ENCODE measurements around the gene TTPAL.
"Not testable (repeated sequence)": the region's sequence is repeated elsewhere in the genome, so short reads cannot be mapped to it uniquely, and the experiment has no call there.

Gene TTPAL

GRCh38 chr20:44470327-44470726, 5.3 kb upstream of the TTPAL start:
- no peak for FAIRE-seq

- FAIRE-seq: no peak
These were observed 4.2 kb upstream of the TTPAL start for GRCh38 chr20:44471481-44471882.

DNA sequence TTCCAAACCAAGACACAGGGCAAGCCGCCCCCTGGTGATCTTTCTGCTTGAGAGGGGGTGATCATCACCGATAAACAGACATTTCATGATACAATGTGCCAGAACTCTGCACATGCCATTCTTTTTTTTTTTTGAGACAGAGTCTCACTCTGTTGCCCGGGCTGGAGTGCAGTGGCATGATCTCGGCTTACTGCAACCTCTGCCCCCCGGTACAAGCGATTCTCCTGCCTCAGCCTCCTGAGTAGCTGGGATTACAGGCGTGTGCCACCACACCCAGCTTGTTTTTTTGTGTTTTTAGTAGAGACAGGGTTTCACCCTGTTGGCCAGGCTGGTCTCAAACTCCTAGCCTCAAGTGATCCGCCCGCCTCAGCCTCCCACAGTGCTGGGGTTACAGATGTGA, 3.4 kb upstream of the TTPAL start:
- FAIRE-seq: not testable (repeated sequence)

DNA sequence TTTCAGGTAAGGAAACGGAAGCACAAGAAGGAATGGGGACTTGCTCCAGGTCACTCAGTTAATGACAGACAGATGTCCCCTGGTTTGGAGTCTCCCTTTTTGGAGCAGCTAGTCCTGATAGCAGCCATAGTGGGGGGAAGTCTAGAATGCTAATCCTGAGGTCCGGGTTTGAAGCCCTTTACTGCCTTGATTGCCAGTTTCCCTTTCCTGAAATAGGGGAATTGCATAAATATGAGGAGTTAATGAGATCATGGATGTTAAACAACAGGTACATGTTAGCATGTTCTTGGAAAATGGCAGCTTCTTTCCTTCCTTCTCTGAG, 341 bp upstream of the TTPAL start:
- FAIRE-seq: no peak

DNA sequence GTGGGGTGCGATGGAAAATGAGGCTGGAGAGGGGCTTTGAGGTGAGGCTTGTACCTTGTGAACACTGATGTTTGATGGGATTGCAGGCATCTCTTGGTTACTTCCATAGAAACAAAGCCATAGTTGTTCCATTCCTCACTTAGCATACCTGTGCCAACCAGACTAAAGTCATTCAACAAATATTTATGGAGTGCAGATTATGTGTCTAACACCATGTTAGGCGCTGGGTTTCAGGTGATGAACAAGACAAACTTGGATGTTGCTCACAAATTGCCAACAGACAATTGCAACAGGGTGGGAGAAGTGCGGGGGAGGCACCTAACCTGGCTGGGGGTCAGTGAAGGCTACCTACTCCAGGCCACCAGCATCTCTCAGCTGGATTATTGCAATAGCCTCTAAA, 1.5 kb downstream of the TTPAL start:
- FAIRE-seq: no peak

DNA sequence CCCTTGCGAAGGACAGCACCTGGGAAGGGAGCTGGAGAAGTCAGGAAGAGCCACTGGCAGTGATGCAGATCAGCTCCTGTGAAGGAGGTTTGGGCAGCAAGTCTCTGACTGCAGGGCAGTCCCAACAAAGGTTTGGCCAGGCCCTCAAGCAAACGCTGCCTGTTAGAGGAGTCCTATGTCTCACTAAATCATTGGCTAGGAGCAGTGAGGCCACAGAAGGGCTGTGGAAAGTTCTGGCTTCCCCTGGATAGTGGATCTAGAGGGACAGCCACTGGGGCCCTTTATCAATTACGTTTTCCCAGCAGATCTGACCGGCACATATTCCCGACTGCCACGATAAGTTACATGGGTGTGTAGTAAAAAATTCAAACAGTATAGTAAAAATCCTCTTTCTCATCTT, 2.5 kb downstream of the TTPAL start:
- no peak for FAIRE-seq

- FAIRE-seq: no peak
These were observed 4.0 kb downstream of the TTPAL start for GRCh38 chr20:44479643-44480042.

- no peak for FAIRE-seq
These were observed 4.4 kb downstream of the TTPAL start for GRCh38 chr20:44480097-44480496.

- FAIRE-seq: no peak
These were observed 6.2 kb downstream of the TTPAL start for GRCh38 chr20:44481719-44482416.

GRCh38 chr20:44483112-44483511, 7.4 kb downstream of the TTPAL start:
- FAIRE-seq: no peak

DNA sequence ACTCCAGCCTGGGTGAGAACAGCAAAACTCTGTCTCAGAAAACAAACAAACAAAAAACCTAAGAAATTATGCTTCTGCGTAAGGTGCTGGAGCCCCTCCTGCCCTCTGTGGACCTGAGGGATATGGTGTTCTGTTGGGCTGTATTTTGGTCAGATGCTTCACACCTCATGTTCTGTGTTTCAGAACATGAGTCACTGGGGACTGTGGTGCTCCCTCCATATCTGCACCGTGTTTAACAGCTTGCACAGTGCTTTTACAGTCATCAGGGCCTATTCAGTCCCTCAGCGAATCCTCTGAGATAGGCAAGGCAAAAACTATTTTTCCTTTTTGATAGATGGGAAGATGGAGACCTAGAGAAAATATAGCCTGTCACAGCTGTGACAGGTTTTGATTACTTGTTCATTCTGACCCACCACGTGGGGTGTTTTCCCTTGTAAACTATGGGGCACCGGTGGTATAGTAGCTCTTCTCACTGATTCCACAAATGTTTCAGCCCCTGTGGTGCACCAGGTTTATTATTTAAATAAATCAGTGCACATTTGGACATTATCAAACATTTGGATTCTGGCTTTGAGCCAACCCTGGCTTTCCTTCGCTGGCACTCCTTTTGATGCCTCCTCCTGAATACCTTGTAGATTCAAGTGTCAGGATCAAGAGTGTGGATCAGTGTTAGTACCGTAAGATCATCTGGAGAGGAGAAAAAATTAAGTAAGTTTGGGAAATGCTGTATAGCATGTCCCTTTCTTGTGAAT, 9.6 kb downstream of the TTPAL start:
- FAIRE-seq: no peak

DNA sequence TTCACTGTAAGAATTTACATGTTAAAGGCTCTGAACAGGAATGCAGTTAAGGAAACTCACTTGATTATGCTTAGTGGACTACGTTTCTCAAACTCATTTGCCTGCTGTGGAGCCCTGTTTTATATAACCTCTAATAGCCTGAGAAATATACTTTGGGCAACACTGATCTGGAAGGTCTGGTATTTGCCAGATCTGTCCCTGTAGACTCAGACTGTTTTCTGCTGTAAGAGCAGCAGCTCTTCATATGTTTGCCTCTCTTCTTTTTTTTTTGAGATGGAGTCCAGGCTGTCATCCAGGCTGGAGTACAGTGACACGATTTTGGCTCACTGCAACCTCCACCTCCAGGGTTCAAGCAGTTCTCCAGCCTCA, 10.1 kb downstream of the TTPAL start:
- no peak for FAIRE-seq

- no peak for FAIRE-seq
These were observed 12.9 kb downstream of the TTPAL start for GRCh38 chr20:44488551-44488950.

DNA sequence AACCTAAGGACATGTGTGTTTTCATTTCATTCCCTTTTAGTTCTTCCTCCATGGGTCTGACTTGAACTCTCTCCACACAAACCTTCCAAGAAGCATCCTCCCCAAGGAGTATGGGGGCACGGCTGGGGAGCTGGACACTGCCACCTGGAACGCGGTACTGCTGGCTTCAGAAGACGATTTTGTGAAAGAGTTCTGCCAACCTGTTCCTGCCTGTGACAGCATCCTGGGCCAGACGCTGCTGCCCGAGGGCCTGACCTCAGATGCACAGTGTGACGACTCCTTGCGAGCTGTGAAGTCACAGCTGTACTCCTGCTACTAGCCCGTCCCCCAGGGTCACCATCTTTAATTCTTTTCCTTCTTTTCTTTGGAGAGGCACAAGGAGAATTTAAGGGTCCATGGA, 13.5 kb downstream of the TTPAL start:
- no peak for FAIRE-seq

DNA sequence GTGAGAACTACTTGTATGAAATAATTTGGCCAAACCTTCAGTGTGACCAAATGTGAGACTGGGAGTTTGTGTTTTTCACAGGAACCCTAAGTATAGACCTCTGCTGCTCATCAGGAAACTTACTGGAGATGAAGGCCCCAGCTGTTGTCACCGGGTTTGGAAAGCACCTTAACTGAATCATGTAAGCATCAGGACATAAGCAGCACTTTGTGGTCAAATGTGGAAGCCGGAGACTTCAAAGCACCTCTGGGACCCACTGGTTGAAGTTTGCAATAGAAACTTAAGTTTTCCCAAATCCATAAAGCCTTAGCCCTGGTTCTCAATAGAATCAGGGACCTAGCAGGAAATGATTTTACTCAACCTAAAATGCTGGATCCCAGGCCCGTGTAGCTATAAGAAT, 14.3 kb downstream of the TTPAL start:
- no peak for FAIRE-seq

DNA sequence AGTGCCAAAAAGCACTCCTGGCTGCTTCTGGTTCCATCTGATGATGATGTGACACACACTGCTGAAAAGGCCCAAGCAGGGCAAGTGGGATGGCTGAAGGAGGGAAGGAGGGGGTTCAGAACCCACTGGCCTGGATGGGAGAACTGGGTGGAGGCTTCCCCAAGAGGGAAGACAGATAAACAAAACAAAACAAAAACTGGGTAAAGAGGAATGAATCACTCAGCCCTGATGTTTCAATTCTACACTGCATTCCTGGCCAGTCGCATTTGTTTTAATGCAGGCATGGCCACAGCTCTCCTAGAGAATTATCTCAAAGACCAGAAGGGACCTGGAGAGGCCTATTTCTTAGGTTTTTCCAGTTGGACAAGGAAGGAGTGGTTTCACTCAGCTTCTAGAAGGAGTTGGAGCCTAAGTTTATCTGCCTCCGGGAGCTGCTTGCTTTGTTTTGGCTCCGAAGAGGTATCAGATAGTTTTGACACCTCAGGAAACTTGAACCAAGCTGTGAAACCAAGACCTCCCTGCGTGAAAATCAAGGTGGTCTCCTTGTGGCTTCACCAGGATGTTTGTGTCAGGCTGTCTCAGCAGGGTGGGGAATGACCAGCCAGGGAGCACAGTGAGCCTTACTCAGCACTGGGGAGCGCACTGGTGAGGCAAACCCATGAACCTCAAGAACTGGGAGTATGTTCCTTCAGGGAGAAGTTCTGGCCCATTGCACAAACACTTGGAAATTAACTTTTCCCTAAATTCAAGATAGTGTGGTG, 16.1 kb downstream of the TTPAL start:
- no peak for FAIRE-seq

DNA sequence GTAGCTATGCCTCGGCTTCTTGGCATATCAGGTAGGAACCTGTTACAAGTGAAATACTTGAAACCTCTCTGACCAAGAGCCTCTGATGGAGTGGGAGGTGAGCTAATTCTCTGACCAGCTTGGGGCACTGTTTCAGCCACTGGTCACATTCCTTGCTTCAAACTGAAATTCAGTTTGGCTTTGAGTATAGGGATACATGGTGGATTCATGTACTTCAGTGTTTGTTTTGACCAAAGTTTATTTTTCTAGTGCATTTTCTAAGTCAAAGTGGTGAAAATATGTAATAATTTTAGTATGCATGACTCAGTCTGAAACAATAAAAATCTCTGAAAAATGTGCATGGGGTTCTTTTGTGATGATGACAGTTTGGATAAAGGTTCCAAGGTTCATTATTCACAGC, 18.6 kb downstream of the TTPAL start:
- FAIRE-seq: no peak

GRCh38 chr20:44494681-44495080, 19.0 kb downstream of the TTPAL start:
- no peak for FAIRE-seq

DNA sequence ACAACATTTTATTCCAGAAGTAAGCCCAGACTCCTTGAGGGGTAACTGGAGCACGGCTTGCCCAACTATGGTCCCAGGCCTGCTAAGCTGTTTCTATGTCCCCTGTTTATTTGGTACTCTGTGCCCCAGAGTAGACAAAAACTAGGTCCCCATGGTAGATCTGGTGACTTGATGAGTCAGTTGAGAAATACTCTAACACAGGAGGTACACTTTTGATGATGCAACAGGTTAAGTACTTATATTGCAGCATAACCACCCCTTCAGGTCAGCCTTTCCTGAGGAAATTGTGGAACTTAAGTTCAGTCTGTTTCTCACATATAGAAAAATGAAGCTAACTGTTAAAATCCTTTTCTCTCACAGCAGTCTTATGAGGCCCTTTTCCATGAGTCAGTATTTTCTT, 19.6 kb downstream of the TTPAL start:
- FAIRE-seq: no peak

DNA sequence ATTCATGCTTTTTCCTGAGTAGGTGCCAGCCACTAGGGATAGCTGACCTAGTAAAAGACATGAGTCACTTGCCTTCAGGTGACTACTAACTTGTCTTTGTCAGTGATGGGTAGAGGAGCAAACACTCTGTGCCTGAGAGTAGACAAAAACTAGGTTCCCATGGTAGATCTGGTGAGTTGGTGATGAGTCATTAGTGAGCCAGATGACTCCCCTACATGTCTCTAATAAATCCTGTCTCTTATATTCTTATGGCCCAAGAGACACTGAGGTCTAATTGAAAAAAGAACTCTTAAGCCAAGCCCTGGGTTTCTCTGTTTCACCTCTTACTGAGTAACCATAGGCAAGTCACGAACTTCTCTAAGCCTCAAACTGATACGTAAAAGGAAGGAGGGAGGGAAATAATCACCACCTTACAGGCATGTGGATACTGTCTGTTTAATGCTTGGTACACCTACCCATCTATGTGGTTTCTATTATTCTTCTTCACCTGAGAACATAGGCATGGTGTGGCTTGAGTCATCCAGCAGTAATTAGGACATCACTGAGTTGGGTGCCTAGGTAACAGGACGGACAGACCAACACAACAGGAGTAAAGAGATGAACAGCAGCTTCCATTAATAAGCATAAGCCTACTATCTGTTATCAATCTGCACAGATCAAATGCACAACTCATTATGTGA, 20.3 kb downstream of the TTPAL start:
- no peak for FAIRE-seq

DNA sequence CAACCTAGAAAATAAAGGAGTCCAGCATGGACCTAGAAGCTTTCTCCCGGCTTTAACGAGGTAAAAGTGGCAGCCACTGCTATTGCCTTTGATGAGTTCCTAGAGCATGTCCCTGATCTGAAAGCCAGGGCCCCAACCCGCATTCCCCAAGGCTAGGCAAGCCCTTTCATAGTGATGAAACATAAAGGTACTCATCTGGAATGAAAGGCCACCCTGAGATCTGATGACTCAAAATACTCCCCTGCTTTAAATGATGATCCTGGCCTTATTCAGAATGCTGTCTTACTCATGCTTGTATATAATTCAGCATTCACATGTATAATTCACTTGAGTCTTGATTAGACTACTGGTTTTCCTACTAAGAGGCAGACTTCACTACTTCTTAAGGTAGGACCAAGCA, 21.3 kb downstream of the TTPAL start:
- no peak for FAIRE-seq

DNA sequence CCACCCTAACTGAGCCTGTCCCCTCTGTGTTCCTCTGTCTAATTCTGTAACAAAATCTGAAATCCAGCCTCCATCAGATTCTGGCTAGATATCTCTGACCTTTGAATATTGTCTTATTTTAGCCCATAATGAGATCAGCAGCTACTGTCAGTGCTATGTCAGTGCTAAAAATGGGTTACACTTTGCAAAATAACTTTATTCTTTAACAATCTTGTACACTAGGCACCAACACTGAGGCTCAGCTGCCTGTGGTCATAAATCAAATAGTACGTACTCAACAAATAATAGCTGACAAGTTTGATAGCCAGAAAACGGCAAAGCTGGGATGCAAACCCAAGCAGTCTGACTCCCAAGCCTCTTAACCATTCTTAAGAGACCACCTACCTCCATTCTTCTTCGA, 22.1 kb downstream of the TTPAL start:
- FAIRE-seq: no peak

GRCh38 chr20:44500221-44500620, 24.5 kb downstream of the TTPAL start:
- FAIRE-seq: no peak

DNA sequence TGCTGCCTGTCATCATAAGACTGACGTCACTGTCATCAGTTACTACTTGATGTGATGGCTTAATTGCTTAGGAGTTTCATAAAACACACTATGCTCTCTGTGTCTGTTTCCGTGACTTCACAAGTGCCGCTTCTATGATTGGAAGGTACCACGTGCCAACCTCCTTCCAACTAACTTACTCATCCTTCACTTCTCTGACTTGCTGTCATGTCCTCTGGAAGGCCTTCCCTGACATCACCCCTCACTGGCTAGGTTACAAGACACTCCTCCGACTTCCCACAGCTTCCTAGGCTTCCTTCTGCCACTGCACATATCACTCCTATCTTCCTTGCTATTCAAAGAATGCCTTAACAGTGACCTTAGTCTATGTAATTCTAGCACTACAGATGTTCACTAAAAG, 25.8 kb downstream of the TTPAL start:
- FAIRE-seq: no peak
